ENCODE data around the gene DYNLT2.

DYNLT2 gene

DNA sequence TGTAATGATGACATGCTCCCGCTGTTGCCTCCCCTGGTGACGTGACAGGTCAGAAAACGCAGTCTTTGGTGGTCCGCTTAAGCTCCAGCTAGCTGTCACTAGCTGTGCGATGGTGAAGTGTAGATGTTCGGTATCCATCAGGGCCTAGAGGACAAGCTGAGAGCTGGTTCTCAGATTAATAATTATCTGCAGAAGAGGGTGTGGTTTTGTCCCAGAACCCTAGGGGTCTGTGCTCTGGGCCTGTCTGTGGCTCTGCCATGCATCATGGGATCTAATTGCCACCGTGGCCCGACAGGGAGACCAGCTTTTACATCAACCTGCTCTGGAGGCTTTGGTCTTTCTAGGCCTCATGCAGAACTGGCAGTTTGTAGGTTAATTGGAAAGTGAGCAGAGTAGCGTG is 34.2 kb upstream of the DYNLT2 start:
- Histone ChIP-seq H3K27me3 (replicated peaks; ENCODE audit: control insufficient read depth, insufficient read depth, low read length) (no peaks in the 10 kb centered on the region), H3K4me3 (replicated peaks; ENCODE audit: low read depth, low read length) (no peak overlapping the region), H3K36me3 (ENCODE audit: control insufficient read depth, insufficient read depth, low read length) (peaks cover 2% of the 10 kb centered on the region)
- TF ChIP-seq, protein P1, sequence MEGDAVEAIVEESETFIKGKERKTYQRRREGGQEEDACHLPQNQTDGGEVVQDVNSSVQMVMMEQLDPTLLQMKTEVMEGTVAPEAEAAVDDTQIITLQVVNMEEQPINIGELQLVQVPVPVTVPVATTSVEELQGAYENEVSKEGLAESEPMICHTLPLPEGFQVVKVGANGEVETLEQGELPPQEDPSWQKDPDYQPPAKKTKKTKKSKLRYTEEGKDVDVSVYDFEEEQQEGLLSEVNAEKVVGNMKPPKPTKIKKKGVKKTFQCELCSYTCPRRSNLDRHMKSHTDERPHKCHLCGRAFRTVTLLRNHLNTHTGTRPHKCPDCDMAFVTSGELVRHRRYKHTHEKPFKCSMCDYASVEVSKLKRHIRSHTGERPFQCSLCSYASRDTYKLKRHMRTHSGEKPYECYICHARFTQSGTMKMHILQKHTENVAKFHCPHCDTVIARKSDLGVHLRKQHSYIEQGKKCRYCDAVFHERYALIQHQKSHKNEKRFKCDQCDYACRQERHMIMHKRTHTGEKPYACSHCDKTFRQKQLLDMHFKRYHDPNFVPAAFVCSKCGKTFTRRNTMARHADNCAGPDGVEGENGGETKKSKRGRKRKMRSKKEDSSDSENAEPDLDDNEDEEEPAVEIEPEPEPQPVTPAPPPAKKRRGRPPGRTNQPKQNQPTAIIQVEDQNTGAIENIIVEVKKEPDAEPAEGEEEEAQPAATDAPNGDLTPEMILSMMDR (IDR thresholded peaks at IDR 0.05; ENCODE audit: insufficient read depth, low read length, poor library complexity, severe bottlenecking): no peak
- no peak for DNase-seq (ENCODE audit: extremely low read depth, insufficient read length)

DNA sequence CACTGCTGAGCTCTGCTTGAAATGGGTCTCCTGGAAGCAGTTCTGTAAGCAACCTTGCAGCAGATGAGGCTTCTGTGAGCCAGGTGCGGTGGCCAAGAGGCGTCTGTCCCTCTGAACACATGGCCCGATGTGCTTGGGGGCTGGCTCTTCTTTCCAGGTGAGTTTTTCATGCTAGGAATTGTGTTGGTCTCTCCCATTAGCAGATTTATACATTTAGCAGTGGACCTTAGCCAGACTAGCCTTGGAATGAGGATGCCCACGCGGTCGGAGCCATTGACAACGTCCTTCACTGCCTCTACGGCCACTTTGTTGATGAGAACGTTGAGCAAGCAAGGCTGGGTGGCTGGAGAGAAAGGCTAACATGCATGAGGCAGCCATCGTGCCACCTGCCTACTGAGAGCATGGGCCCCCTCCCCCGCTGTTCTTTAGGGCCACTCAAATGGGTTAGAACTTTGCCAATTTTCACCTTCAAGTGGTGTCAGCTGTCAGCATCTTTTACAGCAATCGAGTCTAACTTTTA is 33.5 kb upstream of the DYNLT2 start:
- Histone ChIP-seq H3K27me3 (replicated peaks; ENCODE audit: control insufficient read depth, insufficient read depth, low read length) (no peaks in the 10 kb centered on the region), H3K4me3 (replicated peaks; ENCODE audit: low read depth, low read length) (no peak overlapping the region), H3K36me3 (ENCODE audit: control insufficient read depth, insufficient read depth, low read length) (peaks cover 4% of the 10 kb centered on the region)
- DNase-seq (ENCODE audit: extremely low read depth, insufficient read length): no peak
- TF ChIP-seq, protein P1 (IDR thresholded peaks at IDR 0.05; ENCODE audit: insufficient read depth, low read length, poor library complexity, severe bottlenecking): no peak

DNA sequence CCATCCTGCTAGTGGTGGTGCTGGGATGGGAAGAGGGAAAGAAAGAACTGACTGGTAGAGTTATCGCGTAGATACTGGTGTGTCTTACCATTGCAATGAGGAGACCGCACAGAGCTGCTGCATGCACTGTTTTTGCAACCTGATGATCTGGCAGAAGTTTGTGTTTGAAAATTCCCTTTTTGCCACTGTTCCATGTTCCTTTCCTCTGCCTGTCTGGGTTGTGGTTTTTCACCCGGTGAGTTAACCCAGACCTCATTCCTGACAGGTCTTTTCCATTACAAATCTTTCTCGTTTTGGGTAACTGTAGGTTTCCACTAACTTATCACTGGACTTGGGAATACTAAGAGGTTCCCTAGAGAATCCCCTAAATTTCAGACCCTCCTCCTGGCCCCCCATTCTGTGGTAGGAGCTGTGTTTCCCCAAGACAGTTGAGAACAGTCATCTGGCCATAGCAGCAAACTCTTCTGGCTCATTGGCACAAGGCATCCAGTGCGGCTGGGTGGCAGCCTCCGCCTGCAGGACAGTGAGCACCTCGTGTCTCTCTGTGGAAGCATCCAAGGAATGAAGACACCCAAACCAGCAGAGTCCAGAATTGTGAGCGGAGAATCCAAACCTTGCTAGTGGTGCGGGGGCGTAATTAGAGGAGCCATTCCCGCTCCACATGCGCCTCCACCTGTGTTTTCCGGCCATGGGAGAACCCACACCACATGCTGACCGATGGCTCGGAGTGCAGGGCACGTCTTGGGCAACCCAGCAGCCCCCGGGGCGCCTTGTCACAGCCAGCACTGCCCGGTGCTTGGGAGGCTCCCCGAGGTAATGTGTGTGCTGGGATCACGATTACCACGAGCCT is 32.8 kb upstream of the DYNLT2 start:
- Histone ChIP-seq H3K4me3 (replicated peaks; ENCODE audit: low read depth, low read length) (no peak overlapping the region), H3K27me3 (replicated peaks; ENCODE audit: control insufficient read depth, insufficient read depth, low read length) (no peaks in the 10 kb centered on the region), H3K36me3 (ENCODE audit: control insufficient read depth, insufficient read depth, low read length) (peaks cover 5% of the 10 kb centered on the region)
- TF ChIP-seq, protein P1 (IDR thresholded peaks at IDR 0.05; ENCODE audit: insufficient read depth, low read length, poor library complexity, severe bottlenecking): no peak
- no peak for DNase-seq (ENCODE audit: extremely low read depth, insufficient read length)

DNA sequence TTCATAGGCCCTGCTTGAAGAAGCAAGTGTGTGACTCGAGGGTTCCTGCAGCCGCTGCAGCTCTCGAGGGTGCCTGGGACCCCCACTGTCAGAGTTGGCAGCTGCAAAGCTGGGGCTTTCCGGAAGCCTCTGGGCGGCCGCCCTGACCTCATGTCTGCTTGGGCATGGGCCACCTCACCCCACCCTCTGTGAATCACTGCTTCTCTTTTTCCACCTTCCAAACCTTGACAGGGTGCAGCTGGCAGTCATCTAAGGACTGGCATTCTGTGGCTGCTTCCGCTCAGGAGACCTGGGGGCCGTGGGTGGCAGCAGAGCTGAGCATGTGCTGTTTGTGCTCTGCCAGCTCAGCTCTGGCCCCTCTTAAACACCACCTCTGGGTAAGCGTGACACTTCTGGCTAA is 32.0 kb upstream of the DYNLT2 start:
- Histone ChIP-seq H3K4me3 (replicated peaks; ENCODE audit: low read depth, low read length) (no peak overlapping the region), H3K36me3 (ENCODE audit: control insufficient read depth, insufficient read depth, low read length) (peaks cover 5% of the 10 kb centered on the region), H3K27me3 (replicated peaks; ENCODE audit: control insufficient read depth, insufficient read depth, low read length) (no peaks in the 10 kb centered on the region)
- DNase-seq (ENCODE audit: extremely low read depth, insufficient read length): no peak
- TF ChIP-seq, protein P1 (IDR thresholded peaks at IDR 0.05; ENCODE audit: insufficient read depth, low read length, poor library complexity, severe bottlenecking): no peak

DNA sequence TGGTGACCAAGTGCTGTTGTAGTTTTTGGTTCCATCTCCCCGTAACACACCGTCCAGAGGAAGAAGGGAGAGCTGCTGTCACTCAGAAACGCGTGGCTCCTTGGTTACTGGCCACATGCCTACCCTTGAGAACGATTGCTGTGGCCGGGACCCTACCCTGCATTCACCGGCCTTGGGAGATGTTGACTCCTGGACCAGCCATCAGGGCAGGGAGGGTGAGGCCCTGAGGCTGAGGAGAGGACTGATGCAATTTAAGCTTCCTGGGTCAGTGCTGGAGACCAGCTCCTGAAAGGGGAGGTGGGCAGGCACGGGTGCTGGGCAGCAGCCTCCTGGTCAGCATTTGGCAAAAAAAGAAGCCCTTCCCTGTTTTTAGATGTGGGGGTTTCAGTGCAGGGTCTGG is 31.6 kb upstream of the DYNLT2 start:
- H3K36me3 ChIP-seq (ENCODE audit: control insufficient read depth, insufficient read depth, low read length): peaks cover 5% of the 10 kb centered on the region
- DNase-seq (ENCODE audit: extremely low read depth, insufficient read length): no peak
- no peak overlapping the region for H3K4me3 ChIP-seq (replicated peaks; ENCODE audit: low read depth, low read length)
- TF ChIP-seq, protein P1 (IDR thresholded peaks at IDR 0.05; ENCODE audit: insufficient read depth, low read length, poor library complexity, severe bottlenecking): no peak
- H3K27me3 ChIP-seq (replicated peaks; ENCODE audit: control insufficient read depth, insufficient read depth, low read length): no peaks in the 10 kb centered on the region

All from GM06990 (cell line).